Gastrocnemius medialis (tissue), 4 donors: Measurements from ENCODE around the gene JCAD. TPM values are rescaled to one million over a fixed set of nuclear protein-coding genes. Genes with fewer than 3 reads are reported as not detected.

ENCODE experiments used
- ATAC-seq, 2 donors: fragments of 150-250 bp; one replicate each; pipeline ENCODE4 v1.9.1; 2016
- DNase-seq, 2 donors: peaks; one replicate each; pipeline ENCODE4 v3.0.0-alpha.2; 2019
- H3K27ac ChIP-seq, 4 donors: fragments of 200-600 bp; sonication (generic); 1 replicate in 1 of 4; 2 replicates in 3 of 4; pipeline ENCODE4 v1.5.1; 2016 to 2018; ENCODE audit warnings: mild to moderate bottlenecking in 2 of 4, moderate library complexity in 1 of 4
- H3K27me3 ChIP-seq, 3 donors: fragments of 200-600 bp; sonication (generic) in 2 of 3; 1 replicate in 1 of 3; 2 replicates in 2 of 3; pipeline versions ENCODE4 v1.5.1 to v1.6.0; 2016 to 2019; ENCODE audit warnings: mild to moderate bottlenecking in 1 of 3, moderate library complexity in 1 of 3
- H3K36me3 ChIP-seq, 2 donors: fragments of 200-600 bp; sonication (generic) in 1 of 2; one replicate each; pipeline ENCODE4 v1.5.1; 2017 to 2018
- H3K4me1 ChIP-seq, 2 donors: fragments of 200-600 bp; sonication (generic) in 1 of 2; one replicate each; pipeline ENCODE4 v1.5.1; 2016 to 2017; ENCODE audit warnings: mild to moderate bottlenecking in 2 of 2
- H3K4me3 ChIP-seq, 4 donors: fragments of 200-600 bp; sonication (generic) in 3 of 4; 1 replicate in 1 of 4; 2 replicates in 3 of 4; pipeline ENCODE4 v1.5.1; 2016 to 2019; ENCODE audit warnings: mild to moderate bottlenecking in 2 of 4
- H3K9me3 ChIP-seq, 3 donors: fragments of 200-600 bp; sonication (generic) in 2 of 3; 1 replicate in 1 of 3; 2 replicates in 2 of 3; pipeline ENCODE4 v1.5.1; 2016 to 2019
- CTCF ChIP-seq, 5 experiments: fragments of 450-650 bp in 3 of 5; fragments of 200-600 bp in 2 of 5; sonication (generic) in 2 of 5; IDR thresholded peaks in 4 of 5; conservative IDR thresholded peaks in 1 of 5; 1 replicate in 4 of 5; 2 replicates in 1 of 5; pipeline ENCODE4 v1.5.1; 2016 to 2019; ENCODE audit warnings: antibody characterized with exemption in 5 of 5, mild to moderate bottlenecking in 3 of 5, moderate library complexity in 3 of 5
- POLR2A ChIP-seq, 2 donors: fragments of 450-650 bp; IDR thresholded peaks; one replicate each; pipeline ENCODE4 v1.6.1; 2017; ENCODE audit warnings: antibody characterized with exemption in 2 of 2, mild to moderate bottlenecking in 2 of 2, moderate library complexity in 2 of 2
- in situ Hi-C, 4 donors: fragments of 200-750 bp; cut with MboI; loops; one replicate each; pipeline versions ENCODE4 v1.15.0 to v1.8.0; 2017; ENCODE audit warnings: low sequenced_read_pairs in 4 of 4
- intact Hi-C: fragments of 100-400 bp; cut with DNase I; formaldehyde crosslinking; loops from one replicate; pipeline ENCODE4 v1.15.1; 2023; ENCODE audit warnings: low total_unique reads
- total RNA-seq, 4 donors: library from RNA; depleted of rRNA; stranded (reverse); fragments of >200 nt; gene quantifications; one replicate each; pipeline versions ENCODE4 v1.1.0 to v1.2.3, GENCODE V29; 2016

The JCAD gene
- total RNA-seq, 4 donors from 2014 or later: 6.0 to 12.1 (median 6.5) TPM

DNA sequence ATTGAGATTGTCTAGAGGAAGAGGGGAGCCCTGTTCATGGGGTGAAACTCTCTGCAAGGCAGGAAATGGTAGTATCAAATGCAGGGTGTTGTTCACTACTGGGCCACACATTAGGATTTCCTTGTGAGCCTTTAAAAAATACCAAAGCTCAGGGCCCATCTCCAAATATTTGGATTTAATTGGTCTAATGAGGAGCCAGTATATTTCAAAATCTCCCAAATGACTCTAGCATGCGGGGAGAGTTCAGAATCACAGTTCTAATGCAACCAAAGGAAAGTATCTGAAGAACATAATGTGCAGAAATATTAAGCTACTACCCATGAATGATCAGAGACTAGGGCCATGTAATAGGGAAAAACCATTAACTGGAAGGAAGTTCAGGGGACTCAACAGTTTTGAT, 27.3 kb downstream of the JCAD start:
- H3K4me1 ChIP-seq: peaks cover 0 to 5% of the 10 kb centered on the region in 2 donors
- intact Hi-C loops: no loop called here
- no peak for TF ChIP-seq POLR2A (IDR thresholded peaks at IDR 0.05)
- no peak for TF ChIP-seq CTCF (IDR thresholded peaks at IDR 0.05 in 4 of 5, conservative IDR thresholded peaks at IDR 0.05 in 1 of 5)

GRCh38 chr10:30029872-30030256, 29.5 kb downstream of the JCAD start:
- H3K4me1 ChIP-seq: peaks cover 0 to 13% of the 10 kb centered on the region in 2 donors
- H3K9me3 ChIP-seq: no peaks in the 10 kb centered on the region
- TF ChIP-seq CTCF (IDR thresholded peaks at IDR 0.05 in 4 of 5, conservative IDR thresholded peaks at IDR 0.05 in 1 of 5) (no peak), POLR2A (IDR thresholded peaks at IDR 0.05) (no peak)
- intact Hi-C loops: no loop called here
- no peak overlapping the region for H3K4me3 ChIP-seq
- peak overlapping the region; percentile 57 to 81 (median 69) for H3K27ac ChIP-seq
- ATAC-seq: no peak
- no peaks in the 10 kb centered on the region for H3K27me3 ChIP-seq
- H3K36me3 ChIP-seq: no peaks in the 10 kb centered on the region
- DNase-seq: no peak
- in situ Hi-C loops: no loop called here

More for the DNA sequence above, 27.3 kb downstream of the JCAD start:
- in situ Hi-C loops: no loop called here
- no peaks in the 10 kb centered on the region for H3K36me3 ChIP-seq
- ATAC-seq (no peak), DNase-seq (no peak)
- no peaks in the 10 kb centered on the region for H3K9me3 ChIP-seq
- no peaks in the 10 kb centered on the region for H3K27me3 ChIP-seq
- H3K4me3 ChIP-seq: no peak overlapping the region
- H3K27ac ChIP-seq: no peak overlapping the region

GRCh38 chr10:30029164-30029871, 30.1 kb downstream of the JCAD start:
- peaks cover 0 to 13% of the 10 kb centered on the region in 2 donors for H3K4me1 ChIP-seq
- H3K36me3 ChIP-seq: no peaks in the 10 kb centered on the region
- DNase-seq (no peak), ATAC-seq (no peak)
- in situ Hi-C loops (no loop called here), intact Hi-C loops (no loop called here)
- H3K9me3 ChIP-seq: no peaks in the 10 kb centered on the region
- H3K27ac ChIP-seq: peak overlapping the region; percentile 57 to 81 (median 69)
- H3K4me3 ChIP-seq: no peak overlapping the region
- TF ChIP-seq POLR2A (IDR thresholded peaks at IDR 0.05) (no peak), CTCF (IDR thresholded peaks at IDR 0.05 in 4 of 5, conservative IDR thresholded peaks at IDR 0.05 in 1 of 5) (no peak)
- no peaks in the 10 kb centered on the region for H3K27me3 ChIP-seq

GRCh38 chr10:30028738-30029030, 30.7 kb downstream of the JCAD start:
- Histone ChIP-seq H3K36me3 (no peaks in the 10 kb centered on the region), H3K27ac (peak overlapping the region; percentile 57 to 81 (median 69)), H3K4me3 (no peak overlapping the region), H3K27me3 (no peaks in the 10 kb centered on the region), H3K9me3 (no peaks in the 10 kb centered on the region), H3K4me1 (peaks cover 0 to 13% of the 10 kb centered on the region in 2 donors)
- no peak for ATAC-seq
- intact Hi-C loops (no loop called here), in situ Hi-C loops (no loop called here)
- TF ChIP-seq CTCF (IDR thresholded peaks at IDR 0.05 in 4 of 5, conservative IDR thresholded peaks at IDR 0.05 in 1 of 5) (no peak), POLR2A (IDR thresholded peaks at IDR 0.05) (no peak)
- DNase-seq: no peak
